CD4-positive, alpha-beta T cell (primary cell): ENCODE measurements around the gene KRTAP5-7. TPM values are rescaled to one million over a fixed set of nuclear protein-coding genes. Genes with fewer than 3 reads are reported as not detected.
"Not testable (repeated sequence)": the region's sequence is repeated elsewhere in the genome, so short reads cannot be mapped to it uniquely, and the experiment has no call there.

ENCODE experiments used
- ATAC-seq: fragments of 200-7000 bp; cut with Tn5 transposase; one replicate; pipeline ENCODE4 v1.10.0; 2022; ENCODE audit warnings: mild to moderate bottlenecking; ENCODE audit not compliant: poor library complexity
- CTCF ChIA-PET: fragments of 350-600 bp; sonication (Branson Sonifier 250); formaldehyde crosslinking; loops from one replicate; lab custom pipeline; 2021; ENCODE audit warnings: antibody characterized with exemption, inconsistent platforms; lab: Charles Lee
- POLR2A ChIA-PET: fragments of 350-600 bp; sonication (Branson Sonifier 250); formaldehyde crosslinking; loops from one replicate; lab custom pipeline; 2021; ENCODE audit warnings: antibody characterized with exemption, inconsistent platforms; lab: Charles Lee
- DNase-seq, 14 experiments: peaks; one replicate each; pipeline ENCODE4 v3.0.0-alpha.2; 2013 to 2020; ENCODE audit warnings: mixed read lengths in 2 of 14
- H3K27ac ChIP-seq, 2 donors: one replicate each; pipeline versions ENCODE4 v1.5.1 to v1.7.0; 2013; ENCODE audit warnings: low read length in 2 of 2, low read depth in 1 of 2, mild to moderate bottlenecking in 1 of 2
- H3K27me3 ChIP-seq, 2 experiments: 1 replicate in 1 of 2; 2 replicates in 1 of 2; pipeline versions ENCODE4 v1.6.1 to v1.7.0; 2013; ENCODE audit warnings: low read length in 2 of 2, control low read depth in 1 of 2, mild to moderate bottlenecking in 1 of 2, moderate library complexity in 1 of 2; ENCODE audit not compliant: insufficient read depth in 2 of 2, control insufficient read depth in 1 of 2
- H3K36me3 ChIP-seq: one replicate; pipeline ENCODE4 v1.6.1; 2013; ENCODE audit warnings: low read length, control low read depth; ENCODE audit not compliant: insufficient read depth
- H3K4me1 ChIP-seq: one replicate; pipeline ENCODE4 v1.6.1; 2013; ENCODE audit warnings: low read length, control low read depth; ENCODE audit not compliant: insufficient read depth
- H3K4me3 ChIP-seq: one replicate; pipeline ENCODE4 v1.5.1; 2013; ENCODE audit warnings: mild to moderate bottlenecking, low read length, moderate library complexity
- H3K9me3 ChIP-seq, 2 experiments: 1 replicate in 1 of 2; 2 replicates in 1 of 2; pipeline versions ENCODE4 v1.6.1 to v1.7.0; 2013; ENCODE audit warnings: low read length in 2 of 2, mild to moderate bottlenecking in 2 of 2, control low read depth in 1 of 2, moderate library complexity in 1 of 2; ENCODE audit not compliant: control insufficient read depth in 1 of 2, insufficient read depth in 1 of 2
- H3K27ac Mint-ChIP-seq: one replicate; pipeline ENCODE4 v1.8.0; 2020; ENCODE audit warnings: mixed read lengths
- H3K27me3 Mint-ChIP-seq: one replicate; pipeline ENCODE4 v1.8.0; 2021; ENCODE audit warnings: mixed read lengths
- H3K36me3 Mint-ChIP-seq: one replicate; pipeline ENCODE4 v1.8.0; 2021; ENCODE audit warnings: low read depth, mixed read lengths
- H3K4me1 Mint-ChIP-seq: one replicate; pipeline ENCODE4 v1.8.0; 2021; ENCODE audit warnings: low read depth, mixed read lengths
- H3K4me3 Mint-ChIP-seq: one replicate; pipeline ENCODE4 v1.8.0; 2020; ENCODE audit warnings: mild to moderate bottlenecking, mixed read lengths
- H3K9me3 Mint-ChIP-seq: one replicate; pipeline ENCODE4 v1.8.0; 2020; ENCODE audit warnings: mixed read lengths
- CTCF ChIP-seq: fragments of 200-600 bp; IDR thresholded peaks from one replicate; pipeline ENCODE4 v1.8.0; 2022; ENCODE audit warnings: antibody characterized with exemption, mild to moderate bottlenecking
- intact Hi-C, 2 experiments: fragments of 100-400 bp; cut with DNase I in 1 of 2; cut with micrococcal nuclease in 1 of 2; formaldehyde crosslinking; loops; one replicate each; pipeline versions ENCODE4 v1.15.1 to v1.9.0; 2023 to 2025; cut with DNase I, micrococcal nuclease
- total RNA-seq, 174 experiments: library from RNA in 2 of 174; stranded (reverse) in 2 of 174; gene quantifications; one replicate each; pipeline ENCODE4 v1.2.3 and lab custom pipeline; 2021 to 2026

KRTAP5-7 gene
- total RNA-seq, 2 experiments from 2014 or later, result not detected

DNA sequence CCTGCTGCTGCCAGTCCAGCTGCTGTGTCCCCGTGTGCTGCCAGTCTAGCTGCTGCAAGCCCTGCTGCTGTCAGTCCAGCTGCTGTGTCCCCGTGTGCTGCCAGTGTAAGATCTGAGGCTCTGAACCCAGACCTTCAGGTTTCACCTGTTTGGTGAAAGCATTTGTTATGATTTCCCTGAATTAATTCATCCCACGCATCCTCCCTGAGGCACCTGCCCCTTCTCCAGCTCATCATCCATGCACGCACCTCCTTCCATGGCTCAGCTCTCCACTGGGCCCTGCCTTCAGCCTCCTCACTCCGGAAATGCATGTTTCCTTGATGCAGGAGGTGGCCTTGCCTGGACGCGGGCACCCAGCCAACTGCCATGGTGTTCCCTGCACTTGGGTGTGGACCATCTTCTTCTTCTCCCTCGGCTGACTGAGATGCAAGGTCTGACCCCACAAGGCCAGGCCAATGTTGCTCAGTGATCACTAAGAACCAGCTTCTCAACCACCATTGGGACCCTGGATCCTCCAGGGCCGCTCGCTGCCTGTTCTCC, 39.1 kb downstream of the KRTAP5-7 start:
- peaks cover 48% of the 10 kb centered on the region for H3K27me3 Mint-ChIP-seq
- no peak for ATAC-seq

DNA sequence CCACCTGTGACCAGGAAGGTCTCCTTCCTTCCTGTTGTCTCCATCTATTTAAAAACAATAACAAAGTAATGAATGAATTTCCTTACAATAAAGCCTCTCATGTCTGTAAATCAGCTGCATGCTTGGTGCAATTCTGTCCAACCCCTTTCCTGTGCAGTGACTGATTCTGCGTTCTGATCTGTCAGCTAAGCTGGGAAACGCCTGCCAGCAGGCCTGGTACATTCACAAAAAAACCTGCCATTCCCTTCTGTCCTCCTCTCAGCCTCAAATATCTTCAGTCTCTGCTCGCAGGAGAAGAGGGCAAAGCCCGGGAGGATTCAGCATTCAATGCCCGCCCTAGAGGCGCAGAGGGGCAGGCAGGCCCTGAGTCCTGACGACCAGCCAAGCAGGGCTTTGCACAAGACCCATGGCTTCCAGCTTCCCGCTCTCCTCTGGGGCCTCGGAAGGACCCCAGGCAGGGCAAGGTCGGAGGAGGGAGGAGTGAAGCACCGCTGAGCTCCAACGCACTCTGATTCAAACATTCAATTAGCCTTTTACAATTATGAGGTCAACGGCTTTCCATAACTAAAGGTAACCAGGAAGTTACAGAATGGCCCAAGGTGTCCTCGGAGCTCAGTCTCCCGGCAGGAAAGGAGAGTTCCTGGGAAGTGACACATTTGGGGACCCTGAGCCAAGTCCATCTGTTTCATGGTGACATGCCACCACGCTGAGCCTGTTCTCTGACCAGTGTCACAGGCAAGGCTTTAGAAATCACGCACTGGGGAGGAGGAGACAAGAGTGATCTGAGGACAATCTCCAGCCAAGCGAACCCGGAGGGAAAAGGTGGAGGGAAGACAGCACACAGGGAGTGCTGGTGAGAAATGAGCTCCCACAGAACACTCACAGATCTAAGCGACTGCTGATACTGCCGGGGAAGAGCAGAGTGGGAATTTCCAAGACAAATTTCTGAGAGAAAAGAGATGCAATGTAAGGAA, 39.8 kb downstream of the KRTAP5-7 start:
- H3K9me3 ChIP-seq, intact Hi-C loops, H3K9me3 Mint-ChIP-seq, H3K27ac ChIP-seq, CTCF ChIA-PET, H3K36me3 Mint-ChIP-seq, DNase-seq, ATAC-seq, H3K4me3 Mint-ChIP-seq, H3K4me1 ChIP-seq, H3K36me3 ChIP-seq, H3K4me3 ChIP-seq, POLR2A ChIA-PET, H3K27ac Mint-ChIP-seq, H3K4me1 Mint-ChIP-seq: not testable (repeated sequence)
- peaks cover 2 to 19% of the 10 kb centered on the region in 2 experiments for H3K27me3 ChIP-seq
- peaks cover 43% of the 10 kb centered on the region for H3K27me3 Mint-ChIP-seq

More for the DNA sequence above, 39.1 kb downstream of the KRTAP5-7 start:
- Histone ChIP-seq H3K27ac (no peak overlapping the region), H3K9me3 (no peaks in the 10 kb centered on the region), H3K4me1 (no peaks in the 10 kb centered on the region), H3K4me3 (no peak overlapping the region), H3K27me3 (peaks cover 2 to 19% of the 10 kb centered on the region in 2 experiments), H3K36me3 (no peaks in the 10 kb centered on the region)
- intact Hi-C loops, result no loop called here
- H3K4me1 Mint-ChIP-seq, result no peaks in the 10 kb centered on the region
- H3K36me3 Mint-ChIP-seq, result no peaks in the 10 kb centered on the region
- H3K9me3 Mint-ChIP-seq, result no peaks in the 10 kb centered on the region
- TF ChIP-seq CTCF, result no peak
- POLR2A ChIA-PET, result no interaction called here
- H3K4me3 Mint-ChIP-seq, result no peak overlapping the region
- H3K27ac Mint-ChIP-seq, result no peak overlapping the region
- CTCF ChIA-PET, result no interaction called here
- DNase-seq, result no peak

GRCh38 chr11:71567633-71568032, 40.6 kb downstream of the KRTAP5-7 start:
- H3K9me3 ChIP-seq, result not testable (repeated sequence)

DNA sequence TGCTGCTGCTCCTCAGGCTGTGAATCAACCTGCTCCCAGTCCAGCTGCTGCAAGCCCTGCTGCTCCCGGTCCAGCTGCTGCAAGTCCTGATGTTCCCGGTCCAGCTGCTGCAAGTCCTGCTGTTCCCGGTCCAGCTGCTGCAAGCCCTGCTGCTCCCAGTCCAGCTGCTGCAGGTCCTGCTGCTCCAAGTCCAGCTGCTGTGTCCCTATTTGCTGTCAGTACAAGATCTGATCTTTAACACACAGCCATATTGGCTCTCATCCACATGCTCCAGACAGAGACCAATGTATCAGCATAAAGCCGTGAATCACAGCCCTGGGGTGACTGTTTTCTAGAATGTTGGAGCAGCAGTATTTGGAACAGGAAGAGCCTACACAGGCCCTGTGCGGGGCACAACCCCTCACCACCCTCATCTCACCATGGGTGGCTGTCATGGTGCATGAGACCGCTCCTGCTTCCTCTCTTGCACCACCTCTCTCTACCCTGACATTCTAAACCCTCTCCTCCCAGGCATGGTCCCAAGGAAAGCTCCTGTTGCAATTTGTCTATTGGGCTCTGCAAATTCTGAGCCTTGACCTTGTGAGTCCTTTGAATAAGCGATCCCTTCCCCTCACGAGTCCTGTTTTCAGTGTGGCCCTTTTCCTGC, 41.8 kb downstream of the KRTAP5-7 start:
- Mint-ChIP-seq H3K4me3 (no peak overlapping the region), H3K27ac (no peak overlapping the region), H3K4me1 (no peaks in the 10 kb centered on the region), H3K9me3 (no peaks in the 10 kb centered on the region), H3K27me3 (peaks cover 28% of the 10 kb centered on the region), H3K36me3 (no peaks in the 10 kb centered on the region)
- Histone ChIP-seq H3K36me3 (no peaks in the 10 kb centered on the region), H3K27me3 (peaks cover 0 to 5% of the 10 kb centered on the region in 2 experiments), H3K27ac (no peak overlapping the region), H3K9me3 (no peaks in the 10 kb centered on the region), H3K4me3 (no peak overlapping the region), H3K4me1 (no peaks in the 10 kb centered on the region)
- DNase-seq (no peak), ATAC-seq (no peak)
- ChIA-PET POLR2A (no interaction called here), CTCF (no interaction called here)
- TF ChIP-seq CTCF, result no peak
- intact Hi-C loops, result no loop called here

More at GRCh38 chr11:71567633-71568032, 40.6 kb downstream of the KRTAP5-7 start:
- H3K36me3 ChIP-seq, intact Hi-C loops, H3K27ac ChIP-seq, H3K4me1 ChIP-seq, H3K4me1 Mint-ChIP-seq, H3K27ac Mint-ChIP-seq, DNase-seq, CTCF ChIA-PET, H3K4me3 ChIP-seq, ATAC-seq, H3K4me3 Mint-ChIP-seq, H3K36me3 Mint-ChIP-seq, POLR2A ChIA-PET, H3K9me3 Mint-ChIP-seq: not testable (repeated sequence)
- H3K27me3 Mint-ChIP-seq, result peaks cover 38% of the 10 kb centered on the region
- peaks cover 0 to 17% of the 10 kb centered on the region in 2 experiments for H3K27me3 ChIP-seq

- H3K27ac ChIP-seq, POLR2A ChIA-PET, H3K4me1 Mint-ChIP-seq, H3K27ac Mint-ChIP-seq, H3K9me3 ChIP-seq, ATAC-seq, H3K27me3 ChIP-seq, H3K36me3 Mint-ChIP-seq, H3K4me1 ChIP-seq, H3K9me3 Mint-ChIP-seq, CTCF ChIA-PET, H3K4me3 Mint-ChIP-seq, H3K36me3 ChIP-seq, intact Hi-C loops, DNase-seq, H3K4me3 ChIP-seq: not testable (repeated sequence)
- peaks cover 18% of the 10 kb centered on the region for H3K27me3 Mint-ChIP-seq
These were observed 44.2 kb downstream of the KRTAP5-7 start for GRCh38 chr11:71571101-71571850.
